H1 (cell line): ENCODE results near the gene MARK3. TPM values are rescaled to one million over a fixed set of nuclear protein-coding genes. Genes with fewer than 3 reads are reported as not detected.

Source experiments
- CREB1 ChIP-seq: IDR thresholded peaks from 2 replicates; pipeline ENCODE4 v1.6.1; 2012; ENCODE audit warnings: inconsistent platforms
- SAP30 ChIP-seq: fragments of 300-600 bp; sonication (generic); IDR thresholded peaks from 2 replicates; pipeline ENCODE4 v1.7.1; 2012; ENCODE audit warnings: low read length, moderate library complexity, mild to moderate bottlenecking, inconsistent platforms; ENCODE audit not compliant: insufficient read depth, insufficient replicate concordance
- polyA plus RNA-seq, 7 experiments: library from polyadenylated mRNA; depleted of rRNA in 3 of 7; stranded (reverse) in 5 of 7; unstranded in 2 of 7; fragments of >200 nt in 5 of 7; fragments of 200-250 nt in 2 of 7; gene quantifications; 1 replicate in 5 of 7; 2 replicates in 1 of 7; 4 replicates in 1 of 7; pipeline versions ENCODE4 v1.2.1 to v1.2.3, GENCODE V29; 2011 to 2013; ENCODE audit warnings: missing spikeins in 2 of 7, mixed read lengths in 2 of 7
- total RNA-seq: library from RNA; stranded (reverse); fragmentation: NEBNext Ultra II Directional; extraction: Animal tissue kit (Norgen Biotek cat#: 25700); gene quantifications from 2 replicates; pipeline ENCODE4 v1.2.1, GENCODE V29; 2021
- TF ChIP-seq, protein P1 (sequence below), 3 experiments: IDR thresholded peaks; 1 replicate in 2 of 3; 2 replicates in 1 of 3; pipeline versions ENCODE4 v1.5.1 to v1.6.1; 2011; ENCODE audit warnings: low read length in 3 of 3, mild to moderate bottlenecking in 3 of 3, inconsistent platforms in 2 of 3, low read depth in 1 of 3, moderate library complexity in 1 of 3; ENCODE audit not compliant: insufficient read depth in 1 of 3; ENCODE audit errors: control extremely low read depth in 1 of 3

MARK3 gene
- total and polyA plus RNA-seq, 2 of the 8 experiments (the other 6 are each of a cell fraction or from before 2014, with no cell fraction given) = 39.4 to 76.9 TPM

DNA sequence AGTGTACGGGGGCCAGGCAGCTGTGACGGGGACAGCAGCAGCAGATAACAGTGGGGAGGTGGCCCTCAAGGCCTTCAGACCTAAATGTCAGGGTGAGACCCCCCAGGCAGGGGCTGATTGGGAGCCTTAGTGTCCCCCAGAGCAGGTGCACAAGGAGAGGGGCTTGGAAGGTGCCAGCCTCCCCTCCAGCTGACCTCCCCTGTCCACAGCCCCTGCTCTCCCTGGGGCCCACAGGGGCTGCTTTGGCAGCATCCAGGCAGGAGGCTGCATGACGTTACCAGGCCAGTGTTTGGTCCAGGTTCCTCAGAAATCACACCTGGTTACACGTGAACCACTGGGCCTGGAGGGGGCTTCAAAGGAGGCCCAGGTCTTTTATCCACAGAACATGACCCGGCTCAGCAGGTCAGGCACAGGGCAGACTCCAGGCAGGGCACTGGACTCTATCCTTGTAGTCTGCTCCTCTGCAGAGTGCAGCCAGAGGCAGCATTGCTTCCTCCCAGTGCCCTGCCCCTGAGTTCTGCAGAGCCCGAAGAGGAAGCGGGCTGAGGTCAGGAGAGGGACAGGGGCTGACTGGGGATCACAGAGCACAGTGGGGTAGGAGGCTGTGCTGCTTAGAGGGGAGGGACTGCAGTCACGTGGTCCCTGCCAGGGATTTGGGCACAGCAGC is 141.2 kb downstream of the MARK3 start (continued):
- TF ChIP-seq, protein P1, sequence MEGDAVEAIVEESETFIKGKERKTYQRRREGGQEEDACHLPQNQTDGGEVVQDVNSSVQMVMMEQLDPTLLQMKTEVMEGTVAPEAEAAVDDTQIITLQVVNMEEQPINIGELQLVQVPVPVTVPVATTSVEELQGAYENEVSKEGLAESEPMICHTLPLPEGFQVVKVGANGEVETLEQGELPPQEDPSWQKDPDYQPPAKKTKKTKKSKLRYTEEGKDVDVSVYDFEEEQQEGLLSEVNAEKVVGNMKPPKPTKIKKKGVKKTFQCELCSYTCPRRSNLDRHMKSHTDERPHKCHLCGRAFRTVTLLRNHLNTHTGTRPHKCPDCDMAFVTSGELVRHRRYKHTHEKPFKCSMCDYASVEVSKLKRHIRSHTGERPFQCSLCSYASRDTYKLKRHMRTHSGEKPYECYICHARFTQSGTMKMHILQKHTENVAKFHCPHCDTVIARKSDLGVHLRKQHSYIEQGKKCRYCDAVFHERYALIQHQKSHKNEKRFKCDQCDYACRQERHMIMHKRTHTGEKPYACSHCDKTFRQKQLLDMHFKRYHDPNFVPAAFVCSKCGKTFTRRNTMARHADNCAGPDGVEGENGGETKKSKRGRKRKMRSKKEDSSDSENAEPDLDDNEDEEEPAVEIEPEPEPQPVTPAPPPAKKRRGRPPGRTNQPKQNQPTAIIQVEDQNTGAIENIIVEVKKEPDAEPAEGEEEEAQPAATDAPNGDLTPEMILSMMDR (IDR thresholded peaks at IDR 0.05; ENCODE audit: control extremely low read depth in 1 of 3, insufficient read depth in 1 of 3, low read depth in 1 of 3, low read length in 3 of 3) = no peak
- TF ChIP-seq SAP30 (no peak), CREB1 (no peak)
- TF ChIP-seq, all 59 proteins: peak for 0
